Testis (tissue), 3 donors: ENCODE measurements around the gene TGFBR3. TPM values are rescaled to one million over a fixed set of nuclear protein-coding genes. Genes with fewer than 3 reads are reported as not detected.

ENCODE experiments used
- DNase-seq: peaks from one replicate; pipeline ENCODE4 v3.0.0-alpha.2; 2019
- H3K27ac ChIP-seq, 2 donors: fragments of 200-600 bp; sonication (generic); one replicate each; pipeline ENCODE4 v1.5.1; 2019
- H3K27me3 ChIP-seq: fragments of 200-600 bp; sonication (generic); one replicate; pipeline ENCODE4 v1.5.1; 2019
- H3K36me3 ChIP-seq: fragments of 200-600 bp; sonication (generic); one replicate; pipeline ENCODE4 v1.5.1; 2017; ENCODE audit warnings: low read depth; ENCODE audit errors: missing control alignments
- H3K4me1 ChIP-seq: fragments of 200-600 bp; sonication (generic); one replicate; pipeline ENCODE4 v1.5.1; 2019
- H3K4me3 ChIP-seq, 2 donors: fragments of 200-600 bp; sonication (generic); one replicate each; pipeline ENCODE4 v1.5.1; 2017 to 2019
- H3K9me3 ChIP-seq: fragments of 200-600 bp; sonication (generic); one replicate; pipeline ENCODE4 v1.5.1; 2017
- CTCF ChIP-seq, 3 experiments: fragments of 450-650 bp in 2 of 3; fragments of 200-600 bp in 1 of 3; sonication (generic) in 1 of 3; IDR thresholded peaks; one replicate each; pipeline ENCODE4 v1.5.1; 2016 to 2019; ENCODE audit warnings: antibody characterized with exemption in 3 of 3, mild to moderate bottlenecking in 2 of 3, moderate library complexity in 1 of 3
- POLR2A ChIP-seq: fragments of 450-650 bp; IDR thresholded peaks from one replicate; pipeline ENCODE4 v1.6.1; 2017; ENCODE audit warnings: antibody characterized with exemption, mild to moderate bottlenecking, moderate library complexity
- intact Hi-C: fragments of 100-400 bp; cut with DNase I; formaldehyde crosslinking; loops from one replicate; pipeline ENCODE4 v1.15.1; 2023; ENCODE audit warnings: low total_unique reads
- polyA plus RNA-seq: library from polyadenylated mRNA; stranded (reverse); fragments of 350-450 nt; fragmentation: Illumina TruSeq; extraction: RNeasy Lipid Tissue Mini Kit (QIAGEN cat#74804); gene quantifications from one replicate; pipeline ENCODE4 v1.2.3, GENCODE V29; 2014; ENCODE audit warnings: low read depth, low replicate concordance; ENCODE audit not compliant: insufficient read depth
- small RNA-seq, 2 donors: library from RNA; depleted of rRNA; stranded (forward); fragments of <200 nt; gene quantifications; one replicate each; pipeline ENCODE3, GENCODE V24; 2016
- total RNA-seq, 2 donors: library from RNA; depleted of rRNA; stranded (reverse); fragments of >200 nt; gene quantifications; one replicate each; pipeline ENCODE4 v1.2.3, GENCODE V29; 2016

TGFBR3 gene
- total and polyA plus RNA-seq, 3 donors from 2014 or later: 24.0 to 37.2 (median 34.7) TPM

GRCh38 chr1:91630803-91631202 lies 255.1 kb downstream of the TGFBR3 start:
- TF ChIP-seq CTCF (IDR thresholded peaks at IDR 0.05) (no peak), POLR2A (no peak)
- no peaks in the 10 kb centered on the region for H3K36me3 ChIP-seq
- no peak overlapping the region for H3K27ac ChIP-seq
- DNase-seq: no peak
- H3K4me3 ChIP-seq: no peak overlapping the region
- no peaks in the 10 kb centered on the region for H3K9me3 ChIP-seq
- no peaks in the 10 kb centered on the region for H3K4me1 ChIP-seq
- intact Hi-C loops: no loop called here
- H3K27me3 ChIP-seq: no peaks in the 10 kb centered on the region

Small RNA genes lying within 50 kb of the gene (small RNA-seq; reads per million reads assigned to genes)
- gene RN7SL653P: 0 reads per million in 2 donors

Other genes starting within 250 kb of the TGFBR3 start
- 100 to 1,000 TPM in 1 of 2 donors, 10 to 100 TPM in 1; 70.8 to 141 TPM for gene BRDT, start 63.2 kb upstream of the TGFBR3 start, total RNA-seq
- 97.4 TPM for gene BRDT, start 63.2 kb upstream of the TGFBR3 start, polyA plus RNA-seq
- 1 to 10 TPM; 1.1 to 2.0 TPM for gene EPHX4, start 143.8 kb upstream of the TGFBR3 start, total RNA-seq
- 1.9 TPM for gene EPHX4, start 143.8 kb upstream of the TGFBR3 start, polyA plus RNA-seq
- not detected for gene SETSIP, start 189.3 kb upstream of the TGFBR3 start, total RNA-seq
- gene SETSIP, start 189.3 kb upstream of the TGFBR3 start, polyA plus RNA-seq: not detected
- 10 to 100 TPM; 14.6 to 15.3 TPM for gene BTBD8, start 194.2 kb upstream of the TGFBR3 start, total RNA-seq
- 4.5 TPM for gene BTBD8, start 194.2 kb upstream of the TGFBR3 start, polyA plus RNA-seq